ENCODE results near the gene EXOC3L1. TPM values are rescaled to one million over a fixed set of nuclear protein-coding genes. Genes with fewer than 3 reads are reported as not detected.

The EXOC3L1 gene
- total RNA-seq, 1 experiment from 2014 or later: 0.30 TPM

GRCh38 chr16:67201411-67202345 is 11.7 kb upstream of the EXOC3L1 start:
- Histone ChIP-seq H3K36me3 (ENCODE audit: control insufficient read depth in 1 of 2, insufficient read depth in 2 of 2, low read length in 2 of 2) (peaks cover 15 to 21% of the 10 kb centered on the region in 2 experiments; a peak in 3 of 4 replicates), H3K4me1 (ENCODE audit: control insufficient read depth in 1 of 2, insufficient read depth in 2 of 2, low read length in 2 of 2) (peaks cover 15 to 37% of the 10 kb centered on the region in 2 experiments), H2AFZ (ENCODE audit: low read depth, low read length, poor library complexity, severe bottlenecking) (no peak overlapping the region), H3K79me2 (ENCODE audit: insufficient read depth, low read length) (peaks cover 15% of the 10 kb centered on the region; the same call in 1 of the 2 replicates), H3K4me3 (replicated peaks in 1 of 2; ENCODE audit: low read depth in 1 of 2, low read length in 2 of 2) (no peak overlapping the region), H3K9me2 (ENCODE audit: insufficient read depth) (no peaks in the 10 kb centered on the region), H3K27me3 (ENCODE audit: insufficient read depth, low read length) (no peaks in the 10 kb centered on the region), H4K20me1 (ENCODE audit: insufficient read depth) (no peaks in the 10 kb centered on the region; the same call in 1 of the 2 replicates), H3K4me2 (ENCODE audit: low read length) (no peak overlapping the region), H3K27ac (ENCODE audit: low read depth, low read length) (no peak overlapping the region), H3K9me3 (ENCODE audit: control insufficient read depth in 1 of 2, insufficient read depth in 1 of 2, low read depth in 1 of 2, low read length in 2 of 2) (no peaks in the 10 kb centered on the region), H3K9ac (ENCODE audit: low read length) (no peak overlapping the region)
- RAD21 ChIA-PET (ENCODE audit: low non-redundant PET in 1 of 2, low total read pairs in 2 of 2, uncharacterized antibody in 2 of 2, unreplicated experiment in 2 of 2): no interaction called here
- no peak for DNase-seq (ENCODE audit: low read depth, low spot score)
- no peak for ATAC-seq
- intact Hi-C loops (cut with micrococcal nuclease): no loop called here
- BruUV-seq (replicated peaks): TSS peak; percentile 5
- CTCF ChIA-PET: interaction anchor here (1.6 kb wide), 1 partner anchor 42 kb away, joined by 7 read pairs; no protein-coding TSS in a partner anchor
- TF ChIP-seq POLR2A (IDR thresholded peaks at IDR 0.05; ENCODE audit: borderline replicate concordance, extremely low read depth, insufficient read depth, insufficient read length) (no peak), JUND (IDR thresholded peaks at IDR 0.05) (no peak), RAD21 (IDR thresholded peaks at IDR 0.05; ENCODE audit: low read depth) (no peak)
- POLR2A ChIA-PET: no interaction called here

- peak overlapping the region; percentile 53 for H3K27ac ChIP-seq (ENCODE audit: low read depth, low read length)
- intact Hi-C loops (cut with micrococcal nuclease): no loop called here
- H3K4me1 ChIP-seq (ENCODE audit: control insufficient read depth in 1 of 2, insufficient read depth in 2 of 2, low read length in 2 of 2): peaks cover 15 to 33% of the 10 kb centered on the region in 2 experiments
- no peaks in the 10 kb centered on the region for H3K27me3 ChIP-seq (ENCODE audit: insufficient read depth, low read length)
- peak overlapping the region; percentile 75 for H3K9ac ChIP-seq (ENCODE audit: low read length)
- H3K9me2 ChIP-seq (ENCODE audit: insufficient read depth): no peaks in the 10 kb centered on the region
- peak overlapping the region; percentile 97 for H3K4me2 ChIP-seq (ENCODE audit: low read length)
- H2AFZ ChIP-seq (ENCODE audit: low read depth, low read length, poor library complexity, severe bottlenecking): no peak overlapping the region
- CTCF ChIA-PET: interaction anchor here (0.7 to 1.6 kb wide), 2 partner anchors 44 to 45 kb away, joined by 4 to 7 read pairs; no protein-coding TSS in a partner anchor
- no TSS peak for BruUV-seq (replicated peaks)
- H3K36me3 ChIP-seq (ENCODE audit: control insufficient read depth in 1 of 2, insufficient read depth in 2 of 2, low read length in 2 of 2): peaks cover 22 to 33% of the 10 kb centered on the region in 2 experiments; a peak in 3 of 4 replicates
- POLR2A ChIA-PET: interaction anchor here (0.7 kb wide), 1 partner anchor 43 kb away, joined by 8 read pairs; no protein-coding TSS in a partner anchor
- RAD21 ChIA-PET (ENCODE audit: low non-redundant PET in 1 of 2, low total read pairs in 2 of 2, uncharacterized antibody in 2 of 2, unreplicated experiment in 2 of 2): interaction anchor here in 1 of 2 experiments (0.7 kb wide), 1 partner anchor 45 kb away, joined by 3 read pairs; no protein-coding TSS in a partner anchor
- peaks cover 22% of the 10 kb centered on the region for H3K79me2 ChIP-seq (ENCODE audit: insufficient read depth, low read length)
- H3K9me3 ChIP-seq (ENCODE audit: control insufficient read depth in 1 of 2, insufficient read depth in 1 of 2, low read depth in 1 of 2, low read length in 2 of 2): no peaks in the 10 kb centered on the region
- H4K20me1 ChIP-seq (ENCODE audit: insufficient read depth): no peaks in the 10 kb centered on the region; the same call in 1 of the 2 replicates
- no peak for DNase-seq (ENCODE audit: low read depth, low spot score)
- H3K4me3 ChIP-seq (replicated peaks in 1 of 2; ENCODE audit: low read depth in 1 of 2, low read length in 2 of 2): peak overlapping the region; percentile 78
- no peak for ATAC-seq
- TF ChIP-seq FOSL1 (IDR thresholded peaks at IDR 0.05; ENCODE audit: low read depth) (no peak), EZH2 (IDR thresholded peaks at IDR 0.05) (no peak), TCF7L2 (IDR thresholded peaks at IDR 0.05; ENCODE audit: borderline replicate concordance, extremely low read depth, insufficient read depth, insufficient read length) (no peak), CBX3 (IDR thresholded peaks at IDR 0.05; ENCODE audit: low read depth) (no peak), SRF (IDR thresholded peaks at IDR 0.05; ENCODE audit: low read depth) (no peak), CEBPB (IDR thresholded peaks at IDR 0.05; ENCODE audit: low read depth) (no peak), ZNF274 (IDR thresholded peaks at IDR 0.05; ENCODE audit: low read depth, low read length) (no peak), SP1 (IDR thresholded peaks at IDR 0.05; ENCODE audit: low read depth) (no peak), ZFX (IDR thresholded peaks at IDR 0.05) (no peak), EGR1 (IDR thresholded peaks at IDR 0.05; ENCODE audit: low read depth) (no peak), YY1 (IDR thresholded peaks at IDR 0.05; ENCODE audit: extremely low read depth, insufficient replicate concordance, low read depth, low read length) (no peak), ELF1 (IDR thresholded peaks at IDR 0.05; ENCODE audit: borderline replicate concordance, low read depth) (no peak), RAD21 (IDR thresholded peaks at IDR 0.05; ENCODE audit: low read depth) (no peak), ZBTB33 (IDR thresholded peaks at IDR 0.05; ENCODE audit: extremely low read depth, insufficient replicate concordance, low read length) (no peak), EZH2phosphoT487 (IDR thresholded peaks at IDR 0.05; ENCODE audit: borderline replicate concordance) (no peak), POLR2A (IDR thresholded peaks at IDR 0.05; ENCODE audit: borderline replicate concordance, extremely low read depth, insufficient read depth, insufficient read length) (no peak), SIN3A (IDR thresholded peaks at IDR 0.05; ENCODE audit: low read depth) (no peak), POLR2AphosphoS5 (IDR thresholded peaks at IDR 0.05; ENCODE audit: low read depth, low read length) (no peak)
These were observed 10.6 kb upstream of the EXOC3L1 start for GRCh38 chr16:67200491-67200890.

Data from HCT116 (cell line).